Stimulated activated CD4-positive, alpha-beta T cell treated with anti-CD3 and anti-CD28 coated beads, Interleukin-4, amount 100 ng/mL, for 24 hours (primary cell): ENCODE data around the gene TRPM2.

ENCODE experiments used
- DNase-seq: peaks from one replicate; pipeline ENCODE4 v3.0.0-alpha.2; 2020

The TRPM2 gene

DNA sequence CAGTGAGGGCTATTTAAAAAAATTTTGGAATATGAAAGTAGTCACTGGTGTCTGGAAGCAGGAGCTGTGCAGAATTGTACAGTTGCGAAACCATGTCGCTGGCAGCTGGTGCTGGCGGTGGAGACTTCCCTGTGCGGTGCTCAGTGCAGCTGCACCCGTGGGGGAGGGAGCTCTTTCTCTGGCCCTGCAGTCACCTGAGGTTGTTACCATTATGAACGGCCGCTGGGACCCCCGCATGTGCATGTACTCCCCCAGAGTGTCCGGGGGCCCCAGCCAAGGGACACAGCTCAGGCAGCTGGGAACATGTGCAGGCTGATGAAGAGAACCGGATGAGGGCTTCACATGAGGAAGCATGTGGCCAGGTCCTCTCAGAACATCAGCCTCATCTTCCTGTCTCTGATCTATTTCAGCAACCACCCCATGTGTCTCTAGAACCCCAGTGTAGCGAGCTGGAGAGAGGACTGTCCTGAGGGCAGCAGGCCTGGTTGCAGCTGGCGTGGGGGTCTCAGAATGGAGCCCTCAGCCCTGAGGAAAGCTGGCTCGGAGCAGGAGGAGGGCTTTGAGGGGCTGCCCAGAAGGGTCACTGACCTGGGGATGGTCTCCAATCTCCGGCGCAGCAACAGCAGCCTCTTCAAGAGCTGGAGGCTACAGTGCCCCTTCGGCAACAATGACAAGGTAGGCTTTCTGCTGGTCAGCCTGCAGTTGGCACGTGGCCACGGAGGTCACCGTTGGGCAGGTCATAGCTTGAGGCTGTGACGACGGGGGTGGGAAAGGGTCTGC is at the start of gene TRPM2:
Gene TRPM2, plus strand, starts transcription at position 431 of the 780 bp plus-strand sequence. Its CDS starts 80 bp downstream, at position 511.
- DNase-seq = no peak

DNA sequence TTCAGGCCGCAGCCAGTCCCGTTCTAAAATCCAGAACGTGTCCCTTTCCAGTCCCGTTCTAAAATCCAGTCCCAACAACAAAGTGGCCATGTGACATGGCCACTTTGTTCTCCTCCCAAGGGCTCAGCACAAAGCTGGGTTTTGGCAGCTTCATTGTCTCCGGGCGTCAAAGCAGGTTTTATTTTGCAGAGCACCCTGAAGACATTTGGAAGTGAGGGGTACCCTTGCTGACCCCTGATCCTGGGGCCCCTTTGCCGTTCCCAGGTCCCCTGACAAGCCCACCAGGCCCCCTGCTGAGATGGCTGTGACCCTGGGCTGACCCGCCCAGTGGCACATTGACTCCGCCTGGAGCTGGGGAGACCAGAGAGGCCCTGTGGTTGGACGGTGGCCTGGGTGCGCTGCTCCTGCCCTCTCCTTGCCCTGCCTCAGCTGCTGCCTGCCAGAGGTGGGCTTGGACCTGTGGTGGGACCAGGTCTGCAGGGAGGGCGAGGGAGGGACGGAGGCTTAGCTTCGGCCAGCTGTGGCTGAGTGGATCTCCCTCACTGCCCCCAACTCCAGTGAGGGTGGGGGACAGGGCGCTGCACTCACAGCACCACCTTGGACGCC is 49.3 kb upstream of the TRPM2 start:
- no peak for DNase-seq

DNA sequence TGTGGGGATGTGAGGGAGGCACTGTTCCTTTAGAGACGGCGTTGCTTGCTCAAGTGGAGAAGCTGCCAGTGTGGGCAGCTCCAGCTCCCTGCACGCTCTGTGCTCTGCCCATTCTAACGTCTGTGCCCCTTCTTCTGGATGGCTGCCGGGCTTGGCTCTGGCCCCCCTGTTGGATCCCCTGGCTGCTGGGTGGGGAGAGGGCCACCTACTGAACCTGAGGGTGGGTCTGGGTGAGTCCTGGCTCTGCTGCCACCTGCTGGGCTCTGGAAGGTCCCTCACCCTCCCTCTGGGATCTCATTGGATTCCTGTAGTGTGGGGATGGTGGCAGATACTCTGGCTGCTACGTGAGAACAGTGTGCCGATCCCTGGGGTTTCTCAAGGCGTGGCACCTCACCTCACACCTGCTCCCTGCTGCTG is 48.5 kb upstream of the TRPM2 start:
- DNase-seq = peak; percentile 57

DNA sequence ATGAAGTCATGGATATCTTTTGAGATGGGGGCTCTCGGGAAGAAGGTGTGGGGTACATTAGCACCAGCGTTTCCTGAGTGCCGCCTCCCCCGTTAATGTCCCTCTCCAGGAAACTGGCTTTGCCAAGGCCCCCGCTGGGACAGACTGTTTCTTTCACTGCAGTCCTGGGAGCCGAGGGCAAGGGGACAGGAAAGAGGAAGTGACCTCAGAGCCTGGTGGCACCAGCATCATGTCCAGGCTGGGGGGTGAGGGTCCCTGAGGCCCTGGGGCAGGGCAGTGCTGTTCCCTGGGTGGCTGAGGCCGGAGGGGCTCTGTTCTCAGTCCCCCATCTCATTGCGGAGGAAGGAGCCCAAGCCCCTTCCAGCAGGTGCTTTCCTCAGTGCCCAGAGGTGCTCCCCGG is 47.7 kb upstream of the TRPM2 start:
- no peak for DNase-seq

DNA sequence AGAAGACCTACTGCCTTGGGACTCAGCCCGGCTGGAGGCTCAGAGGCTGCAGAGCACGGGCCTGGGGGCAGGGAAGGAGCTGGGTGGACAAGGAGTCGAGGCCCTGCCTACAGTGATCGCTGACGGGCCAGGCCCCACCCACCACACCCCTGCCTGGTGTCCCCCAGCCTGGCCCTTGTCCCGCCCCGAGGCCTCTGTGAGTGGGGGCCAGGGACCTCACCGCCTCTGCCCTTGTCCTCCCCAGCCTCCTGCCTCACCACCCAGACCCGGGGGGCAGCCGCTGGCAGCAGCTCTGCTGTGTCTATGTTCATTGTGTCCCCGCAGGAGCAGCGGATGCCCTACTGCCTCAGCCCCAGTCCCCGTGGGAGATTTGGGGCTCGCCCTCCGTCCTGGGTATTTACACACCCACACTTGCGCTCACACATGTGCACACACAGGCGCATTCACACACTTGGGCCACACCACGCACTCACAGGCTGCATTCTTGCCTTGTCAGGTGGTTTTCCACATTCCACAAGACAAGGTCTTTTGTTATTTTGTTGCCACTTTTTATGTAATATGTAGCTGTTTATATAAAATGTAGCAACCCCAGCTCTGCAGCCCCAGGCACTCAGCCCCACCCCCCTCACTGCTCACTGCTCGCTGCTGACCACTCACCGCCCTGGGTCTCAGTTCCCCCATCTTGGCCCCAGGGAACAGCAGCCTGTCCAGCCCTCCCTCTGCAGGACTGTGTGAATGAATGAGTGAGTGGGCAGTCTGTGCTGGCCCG is 46.3 kb upstream of the TRPM2 start:
- DNase-seq = no peak

DNA sequence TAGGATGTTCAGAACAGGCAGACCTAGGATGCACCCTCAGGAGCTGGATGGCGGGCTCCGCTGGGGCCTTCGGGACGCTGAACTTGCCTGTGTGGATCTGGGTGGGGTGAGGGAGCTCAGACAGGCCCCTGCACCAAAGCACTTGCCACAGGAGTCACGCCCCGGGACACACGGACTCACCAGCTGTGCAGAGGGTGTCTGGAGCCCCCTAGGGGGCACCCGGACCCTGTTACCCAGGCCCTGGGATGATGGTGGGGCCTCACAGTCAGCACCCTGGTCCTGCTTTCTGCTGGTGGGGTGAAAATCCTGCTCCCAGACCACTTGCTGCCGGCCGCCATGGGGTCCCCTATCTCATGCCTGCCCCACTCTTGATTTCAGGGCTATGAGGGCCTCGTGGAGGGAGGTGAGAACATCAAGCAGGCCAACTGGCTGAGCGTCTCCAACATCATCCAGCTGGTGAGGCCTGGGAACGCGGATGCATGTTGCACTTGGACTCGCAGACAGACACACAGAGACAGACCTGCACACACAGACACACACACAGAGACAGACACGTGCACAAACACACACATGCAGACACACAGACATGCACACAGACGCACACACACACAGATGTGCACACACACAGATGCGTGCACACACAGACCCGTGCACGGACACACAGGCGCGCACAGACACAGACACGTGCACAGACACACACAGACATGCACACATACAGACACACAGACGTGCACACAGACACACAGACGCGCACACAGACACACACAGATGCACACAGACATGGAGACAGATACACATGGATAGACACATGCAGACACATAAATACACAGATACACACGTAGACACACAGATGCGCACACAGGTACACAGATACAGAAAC is 42.6 kb upstream of the TRPM2 start:
- no peak for DNase-seq

DNA sequence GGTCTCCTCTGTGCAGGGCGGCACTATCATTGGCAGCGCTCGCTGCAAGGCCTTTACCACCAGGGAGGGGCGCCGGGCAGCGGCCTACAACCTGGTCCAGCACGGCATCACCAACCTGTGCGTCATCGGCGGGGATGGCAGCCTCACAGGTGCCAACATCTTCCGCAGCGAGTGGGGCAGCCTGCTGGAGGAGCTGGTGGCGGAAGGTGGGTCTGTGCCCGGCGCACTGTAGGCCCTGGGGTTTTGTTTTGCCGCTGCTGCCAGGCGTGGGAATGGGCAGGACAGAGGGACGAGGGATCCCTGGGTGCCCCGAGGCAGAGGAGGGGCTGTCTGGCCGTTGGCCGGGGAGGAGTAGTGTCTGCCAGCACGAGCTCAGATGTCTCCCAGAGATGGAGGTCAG is 41.3 kb upstream of the TRPM2 start:
- no peak for DNase-seq

DNA sequence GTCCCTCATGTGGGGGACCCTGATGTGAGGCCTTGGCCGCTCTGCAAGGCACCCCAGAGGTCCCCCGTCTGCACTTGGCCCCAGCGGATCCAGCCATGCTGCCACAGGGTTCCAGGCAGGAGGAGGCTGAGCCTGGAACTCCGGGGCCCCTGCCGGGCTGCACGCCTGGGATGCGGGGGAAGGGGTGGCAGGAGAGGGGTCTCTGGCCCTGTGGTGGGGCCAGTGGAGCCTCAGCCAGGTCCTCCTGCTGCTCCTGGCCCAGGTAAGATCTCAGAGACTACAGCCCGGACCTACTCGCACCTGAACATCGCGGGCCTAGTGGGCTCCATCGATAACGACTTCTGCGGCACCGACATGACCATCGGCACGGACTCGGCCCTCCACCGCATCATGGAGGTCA is 40.7 kb upstream of the TRPM2 start:
- DNase-seq = no peak

DNA sequence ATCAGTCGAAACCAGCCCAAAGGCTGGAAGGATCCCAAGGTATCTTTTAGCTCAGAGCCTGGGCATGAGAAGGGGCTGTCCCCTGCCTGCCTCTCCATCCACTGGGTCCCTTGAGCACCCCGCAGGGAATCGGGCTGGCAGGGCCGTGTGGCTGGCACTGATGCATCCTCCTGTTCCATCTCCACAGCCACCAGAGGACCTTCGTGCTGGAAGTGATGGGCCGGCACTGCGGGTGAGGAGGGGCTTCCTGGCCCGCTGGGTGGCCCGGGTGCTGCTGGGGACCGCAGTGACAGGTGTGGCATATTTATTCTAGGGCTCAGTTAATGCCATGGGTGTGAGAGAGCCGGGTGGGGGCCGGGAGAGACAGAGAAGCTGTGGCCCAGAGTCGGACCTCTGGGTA is 40.0 kb upstream of the TRPM2 start:
- no peak for DNase-seq

DNA sequence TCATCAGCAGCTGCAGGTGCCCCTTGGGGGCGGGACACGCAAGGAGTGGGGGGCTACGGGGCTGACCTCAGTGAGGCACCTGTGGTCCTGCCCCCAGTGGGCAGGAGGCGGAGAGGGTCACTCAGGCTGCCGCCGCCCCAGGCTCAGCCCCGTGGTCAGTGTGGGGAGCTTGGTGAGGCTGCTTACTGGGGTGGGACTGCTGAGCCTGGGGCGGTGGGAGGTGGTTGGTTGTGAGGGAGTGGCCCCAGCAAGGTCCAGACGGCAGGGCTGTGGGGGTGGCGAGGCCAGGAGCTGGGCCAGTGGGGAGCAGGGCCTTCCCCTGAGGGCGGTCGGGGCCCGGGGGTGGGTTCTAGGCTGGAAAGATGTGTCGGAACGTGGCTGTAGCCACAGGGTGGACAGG is 39.3 kb upstream of the TRPM2 start:
- DNase-seq = no peak

DNA sequence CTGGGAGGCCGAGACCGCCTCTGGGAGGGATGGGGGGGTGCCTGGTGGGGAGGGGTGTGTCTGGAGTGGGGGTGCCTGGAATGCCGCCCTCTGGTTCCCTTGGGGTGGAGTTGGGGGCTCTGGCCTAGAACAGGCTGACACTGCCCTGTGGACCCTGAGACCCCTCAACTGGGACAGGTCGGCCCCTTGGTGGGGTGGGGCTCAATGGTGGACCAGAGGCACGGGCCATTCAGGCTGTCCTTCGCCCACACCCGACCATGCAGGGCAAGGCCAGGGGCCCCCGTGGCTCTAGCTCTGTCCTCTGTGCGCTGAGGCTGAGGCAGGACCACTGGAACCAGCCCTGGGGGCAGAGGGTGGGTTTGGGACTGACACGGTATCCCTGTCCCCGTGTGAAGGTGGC is 38.9 kb upstream of the TRPM2 start:
- no peak for DNase-seq

DNA sequence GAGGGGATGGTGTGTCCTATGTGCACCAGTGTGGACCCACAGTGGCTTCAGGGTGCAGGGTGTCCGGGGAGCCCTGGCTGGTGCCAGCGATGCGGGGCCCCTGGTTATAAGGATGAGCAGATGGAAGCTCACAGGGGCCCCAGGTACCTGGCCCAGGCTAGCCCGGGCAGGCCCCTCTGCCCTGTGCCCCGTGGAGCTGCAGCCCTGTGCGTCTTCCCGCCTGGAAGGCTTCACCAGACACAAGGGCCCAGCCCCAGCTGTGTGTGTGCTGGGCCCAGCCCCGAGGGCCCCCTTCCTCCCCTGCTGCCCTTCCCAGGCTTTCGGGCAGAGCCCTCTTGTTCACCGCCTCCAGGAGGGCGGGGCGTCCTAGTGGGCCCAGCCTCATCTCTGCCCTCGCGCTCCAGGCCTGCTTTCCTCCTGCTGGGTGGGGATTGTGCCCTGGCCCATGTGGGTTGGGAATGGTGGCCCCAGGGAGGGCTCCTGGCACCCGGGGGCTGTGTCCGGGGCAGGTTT is 37.7 kb upstream of the TRPM2 start:
- DNase-seq = no peak

DNA sequence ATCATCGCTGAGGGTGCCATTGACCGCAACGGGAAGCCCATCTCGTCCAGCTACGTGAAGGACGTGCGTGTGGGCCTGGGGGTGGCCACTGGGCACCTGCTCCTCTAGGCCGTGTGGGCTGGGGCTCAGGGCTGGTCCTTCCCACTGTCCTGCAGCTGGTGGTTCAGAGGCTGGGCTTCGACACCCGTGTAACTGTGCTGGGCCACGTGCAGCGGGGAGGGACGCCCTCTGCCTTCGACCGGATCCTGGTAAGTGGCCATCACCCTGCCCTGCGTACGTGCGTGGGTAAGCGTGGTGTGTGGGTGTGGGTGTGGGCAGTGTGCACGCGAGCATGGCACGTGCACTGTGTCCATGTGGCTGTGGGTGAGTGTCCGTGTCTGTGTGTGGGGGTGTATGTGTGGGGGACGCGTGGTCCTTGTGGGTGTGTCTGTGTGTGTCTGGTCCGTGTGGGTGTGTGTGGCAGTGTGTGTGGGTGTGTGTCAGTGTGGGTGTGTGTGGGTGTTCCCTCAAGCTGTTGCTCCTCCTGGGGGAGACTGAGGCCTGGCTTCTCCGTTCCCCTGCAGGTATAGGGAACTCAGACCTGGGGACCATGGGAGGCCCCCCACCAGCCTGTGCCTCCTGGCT is 37.0 kb upstream of the TRPM2 start:
- DNase-seq = no peak

DNA sequence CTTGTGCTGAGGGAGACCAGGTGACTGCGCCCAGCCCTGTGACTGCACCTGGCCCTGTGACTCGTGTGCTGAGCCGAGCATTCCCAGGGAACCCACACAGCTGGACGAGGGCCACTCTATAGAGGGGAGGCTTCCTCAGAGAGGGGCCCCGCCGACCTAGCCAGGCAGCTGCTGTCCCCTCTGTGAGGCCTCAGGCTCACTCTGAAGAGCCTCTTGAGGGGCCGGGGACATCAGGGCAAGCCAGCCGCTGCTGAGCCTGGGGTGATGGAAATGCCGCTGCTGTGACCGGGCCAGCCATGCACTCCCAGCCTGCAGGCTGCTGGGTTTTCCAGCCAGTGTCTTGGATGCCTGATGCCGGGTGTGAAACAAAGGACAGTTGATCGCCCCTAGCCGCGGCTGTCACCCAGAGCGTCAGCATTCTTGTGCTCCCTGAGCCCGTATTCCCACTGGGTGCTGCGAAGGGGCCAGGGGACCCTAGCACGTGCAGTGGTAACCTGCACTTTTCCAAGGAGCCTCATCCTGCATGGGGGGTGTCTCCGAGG is 36.1 kb upstream of the TRPM2 start:
- no peak for DNase-seq

DNA sequence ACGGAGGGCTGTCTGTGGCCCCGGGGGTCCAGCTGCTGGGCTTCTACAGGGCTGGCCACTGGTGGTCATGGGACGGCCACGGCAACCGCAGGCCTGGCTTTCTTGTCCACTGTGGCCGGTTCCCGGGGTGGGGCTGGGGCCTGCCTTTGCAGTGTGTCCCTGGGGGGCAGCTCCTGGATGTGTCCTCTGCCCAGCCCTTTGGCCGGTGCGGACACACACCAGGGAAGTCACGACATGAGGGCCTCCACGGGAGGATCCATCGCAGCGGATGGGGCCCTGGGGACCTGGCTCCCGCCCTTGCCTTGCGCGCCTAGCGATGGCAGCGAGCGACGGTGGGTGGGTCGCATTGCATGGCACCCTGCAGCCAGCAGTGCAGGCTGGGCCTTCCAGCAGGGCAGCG is 35.5 kb upstream of the TRPM2 start:
- DNase-seq = no peak

DNA sequence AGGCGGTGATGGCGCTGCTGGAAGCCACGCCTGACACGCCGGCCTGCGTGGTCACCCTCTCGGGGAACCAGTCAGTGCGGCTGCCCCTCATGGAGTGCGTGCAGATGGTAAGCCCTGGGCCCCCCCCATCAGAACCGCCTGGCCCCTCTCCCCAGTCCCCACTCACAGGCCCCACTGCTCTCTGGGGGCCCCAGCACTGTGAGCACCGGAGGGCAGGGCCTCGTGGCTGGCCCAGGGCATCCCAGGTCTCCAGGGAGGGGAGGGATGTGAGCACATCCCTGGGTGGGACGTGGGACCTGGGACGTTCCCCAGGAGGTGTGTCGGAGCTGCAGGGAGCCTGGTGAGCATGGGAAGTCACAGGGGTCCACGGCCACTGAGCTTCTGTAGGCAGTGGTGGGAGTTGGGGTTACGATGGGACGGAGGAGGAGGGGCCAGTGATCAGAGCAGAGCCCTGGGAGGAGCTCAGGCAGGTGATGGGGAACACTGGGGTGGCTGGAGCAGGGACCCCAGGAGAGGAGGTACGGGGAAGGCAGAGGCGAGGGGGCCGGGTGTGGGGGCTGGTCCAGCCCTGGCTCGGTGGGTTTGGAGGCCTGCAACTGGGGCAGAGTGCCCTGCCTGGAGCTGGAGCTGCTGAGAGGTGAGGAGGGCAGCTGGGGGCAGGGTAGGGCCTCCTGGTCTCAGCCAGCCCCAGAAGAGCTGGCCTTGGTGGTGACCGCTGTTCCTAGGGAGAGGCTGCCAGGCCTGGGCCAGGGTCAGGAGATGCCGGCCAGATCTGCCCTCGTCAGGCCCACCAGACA is 34.7 kb upstream of the TRPM2 start:
- no peak for DNase-seq

DNA sequence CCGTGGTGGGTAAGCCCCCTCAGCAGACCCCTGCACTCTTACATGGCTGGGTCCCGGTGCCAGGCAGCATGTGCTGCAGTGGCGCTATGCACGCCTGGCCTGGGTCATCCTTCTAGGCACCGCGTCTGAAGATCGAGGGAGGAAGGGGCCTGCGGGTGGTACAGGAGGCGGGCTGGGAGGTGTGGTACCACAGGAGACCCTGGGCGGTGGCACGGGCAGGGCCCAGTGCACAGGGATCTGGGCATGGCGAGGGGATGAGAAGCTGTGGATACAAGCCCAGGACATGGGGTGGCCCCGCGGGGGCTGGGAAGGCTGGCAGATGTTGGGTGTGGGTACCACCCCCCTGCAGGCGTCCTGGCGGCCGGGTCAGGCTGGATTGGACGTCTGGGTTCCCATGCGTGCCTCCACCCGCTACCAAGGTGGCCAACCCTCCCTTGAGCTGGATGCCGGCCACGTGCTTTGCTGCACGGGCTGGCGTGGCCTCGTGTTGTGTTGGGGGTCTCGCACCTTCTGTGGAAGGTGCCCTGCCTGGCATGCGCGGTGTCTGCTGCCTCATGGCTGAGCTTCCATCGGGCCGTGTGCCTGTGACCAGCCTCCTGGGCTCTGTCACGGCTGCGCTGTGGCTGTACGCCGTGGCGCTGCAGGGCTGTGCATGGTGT is 33.9 kb upstream of the TRPM2 start:
- no peak for DNase-seq

DNA sequence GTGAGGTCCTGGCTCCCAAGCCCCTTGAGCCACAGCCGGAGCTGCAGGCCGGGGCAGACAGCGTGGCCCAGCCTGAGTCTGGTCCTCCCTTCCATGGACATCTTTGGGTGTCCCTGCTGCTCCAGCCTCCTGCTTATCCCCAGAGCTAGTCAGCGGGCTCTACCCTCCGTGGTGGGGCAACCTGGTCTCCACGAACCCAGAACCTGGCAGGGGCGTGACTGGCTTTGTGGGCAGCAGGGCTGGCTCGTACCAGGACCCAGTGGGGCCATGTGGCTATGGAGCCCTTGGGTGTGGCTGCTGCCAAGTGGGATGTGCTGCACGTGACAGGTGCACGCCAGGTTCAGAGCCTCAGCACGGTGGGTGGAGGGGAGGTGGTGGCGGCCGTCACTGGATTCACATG is 32.6 kb upstream of the TRPM2 start:
- no peak for DNase-seq

DNA sequence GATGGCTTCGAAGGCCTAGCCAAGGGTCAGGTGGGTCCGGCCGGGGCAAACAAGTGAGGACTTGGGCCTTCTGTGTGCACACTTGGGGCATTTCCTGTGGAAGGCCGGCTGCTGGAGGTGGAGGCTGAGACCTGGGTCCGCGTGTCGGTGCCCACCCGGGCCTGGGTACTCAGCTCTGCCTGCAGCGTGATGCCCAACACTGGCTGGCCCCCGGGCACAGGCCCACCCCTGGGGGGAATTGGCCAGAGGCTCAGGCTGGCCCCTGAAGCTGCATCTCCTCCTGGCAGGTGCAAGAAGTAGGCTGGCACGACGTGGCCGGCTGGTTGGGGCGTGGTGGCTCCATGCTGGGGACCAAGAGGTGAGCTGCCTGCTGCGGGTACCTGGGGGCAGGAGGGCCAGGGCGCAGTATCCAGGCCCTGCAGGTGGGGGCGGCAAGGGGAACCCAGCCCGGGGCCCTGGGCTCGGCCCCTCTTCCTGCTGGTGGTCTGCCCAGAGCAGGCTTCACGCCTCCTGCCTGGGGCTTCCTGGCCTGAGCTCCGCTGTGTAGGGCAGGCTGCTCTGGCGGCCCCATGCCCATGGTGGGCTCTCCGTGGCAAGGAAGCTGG is 31.5 kb upstream of the TRPM2 start:
- DNase-seq = no peak
